AG09309 (cell line): ENCODE data around the gene LILRA5.

Experiments used
- DNase-seq: peaks from one replicate; pipeline ENCODE4 v3.0.0-alpha.2; 2010; ENCODE audit warnings: low read depth
- H3K4me3 ChIP-seq: 2 replicates; pipeline ENCODE4 v1.5.1; 2011; ENCODE audit warnings: mild to moderate bottlenecking, low read depth, low read length, moderate library complexity; ENCODE audit not compliant: control insufficient read depth
- TF ChIP-seq, protein P1 (sequence below): IDR thresholded peaks from 2 replicates; pipeline ENCODE4 v1.5.1; 2011; ENCODE audit warnings: mild to moderate bottlenecking, low read depth, low read length, inconsistent platforms; ENCODE audit not compliant: insufficient read depth, control insufficient read depth; ENCODE audit errors: missing control alignments

Gene LILRA5

DNA sequence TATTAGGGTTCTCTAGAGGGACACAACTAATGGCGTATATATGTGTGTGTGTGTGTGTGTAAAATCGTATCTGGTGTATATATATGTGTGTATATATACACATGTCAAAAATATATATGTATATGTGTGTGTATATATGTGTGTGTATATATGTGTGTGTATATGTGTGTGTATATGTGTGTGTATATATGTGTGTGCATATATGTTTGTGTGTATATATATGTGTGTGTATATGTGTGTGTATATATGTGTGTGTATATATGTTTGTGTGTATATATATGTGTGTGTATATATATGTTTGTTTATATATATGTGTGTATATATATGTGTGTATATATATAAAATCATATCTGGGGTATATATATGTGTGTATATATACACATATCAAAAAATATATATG lies 50.5 kb downstream of the LILRA5 start:
- DNase-seq, result no peak
- TF ChIP-seq, protein P1, sequence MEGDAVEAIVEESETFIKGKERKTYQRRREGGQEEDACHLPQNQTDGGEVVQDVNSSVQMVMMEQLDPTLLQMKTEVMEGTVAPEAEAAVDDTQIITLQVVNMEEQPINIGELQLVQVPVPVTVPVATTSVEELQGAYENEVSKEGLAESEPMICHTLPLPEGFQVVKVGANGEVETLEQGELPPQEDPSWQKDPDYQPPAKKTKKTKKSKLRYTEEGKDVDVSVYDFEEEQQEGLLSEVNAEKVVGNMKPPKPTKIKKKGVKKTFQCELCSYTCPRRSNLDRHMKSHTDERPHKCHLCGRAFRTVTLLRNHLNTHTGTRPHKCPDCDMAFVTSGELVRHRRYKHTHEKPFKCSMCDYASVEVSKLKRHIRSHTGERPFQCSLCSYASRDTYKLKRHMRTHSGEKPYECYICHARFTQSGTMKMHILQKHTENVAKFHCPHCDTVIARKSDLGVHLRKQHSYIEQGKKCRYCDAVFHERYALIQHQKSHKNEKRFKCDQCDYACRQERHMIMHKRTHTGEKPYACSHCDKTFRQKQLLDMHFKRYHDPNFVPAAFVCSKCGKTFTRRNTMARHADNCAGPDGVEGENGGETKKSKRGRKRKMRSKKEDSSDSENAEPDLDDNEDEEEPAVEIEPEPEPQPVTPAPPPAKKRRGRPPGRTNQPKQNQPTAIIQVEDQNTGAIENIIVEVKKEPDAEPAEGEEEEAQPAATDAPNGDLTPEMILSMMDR, result no peak
- H3K4me3 ChIP-seq, result no peak overlapping the region

DNA sequence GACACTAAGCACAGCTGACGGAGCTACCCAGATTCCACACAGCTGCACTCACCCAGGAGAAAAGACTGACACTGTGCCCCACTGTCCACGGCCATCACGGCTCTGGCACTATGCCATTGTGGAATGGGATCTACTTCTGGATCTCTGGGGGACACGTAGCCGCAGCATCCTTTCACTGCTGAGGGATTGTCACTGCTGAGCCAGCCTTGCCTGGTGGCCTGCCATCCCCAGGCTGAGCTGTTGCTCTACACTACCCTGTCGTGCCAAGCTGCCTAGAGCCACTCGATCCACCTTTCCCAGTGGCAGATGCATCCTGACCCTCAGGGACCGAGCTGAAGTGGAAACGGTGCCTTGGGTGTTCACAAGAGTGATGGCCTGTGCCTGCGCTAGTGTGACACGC lies 50.9 kb downstream of the LILRA5 start:
- DNase-seq, result no peak
- no peak overlapping the region for H3K4me3 ChIP-seq
- TF ChIP-seq, protein P1, result no peak

DNA sequence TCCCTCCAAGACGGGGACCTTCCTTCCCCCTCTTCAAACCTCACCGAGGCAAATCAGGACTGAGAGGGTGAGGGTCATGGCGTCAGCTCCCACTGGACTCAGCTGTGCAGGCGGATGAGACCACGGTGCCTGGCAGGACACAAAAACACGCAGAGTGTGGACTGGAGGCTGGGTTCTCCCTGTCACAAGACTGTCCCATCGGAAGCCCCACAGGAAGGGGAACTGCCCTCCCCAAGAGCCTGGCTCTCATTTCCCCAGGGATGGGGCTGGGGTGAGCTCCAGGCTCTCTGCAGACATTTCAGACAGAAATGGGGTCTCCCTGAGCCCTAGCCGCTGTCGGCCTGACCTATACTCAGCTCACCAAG lies 55.9 kb downstream of the LILRA5 start, which contains the start of gene LILRB5:
LILRB5 (minus strand) TSS at position 158 of the 365 bp plus-strand sequence; CDS start at position 78, 80 bp downstream.
- DNase-seq, result no peak
- TF ChIP-seq, protein P1, result no peak
- H3K4me3 ChIP-seq, result no peak within 1 kb of the TSS
